ENCODE measurements around the gene CEP83. TPM values are rescaled to one million over a fixed set of nuclear protein-coding genes. Genes with fewer than 3 reads are reported as not detected.

Gene CEP83
- total and polyA plus RNA-seq, 9 of the 15 experiments (the other 6 are each of a cell fraction or from before 2014, with no cell fraction given) = 5.3 to 40.5 (median 31.3) TPM

DNA sequence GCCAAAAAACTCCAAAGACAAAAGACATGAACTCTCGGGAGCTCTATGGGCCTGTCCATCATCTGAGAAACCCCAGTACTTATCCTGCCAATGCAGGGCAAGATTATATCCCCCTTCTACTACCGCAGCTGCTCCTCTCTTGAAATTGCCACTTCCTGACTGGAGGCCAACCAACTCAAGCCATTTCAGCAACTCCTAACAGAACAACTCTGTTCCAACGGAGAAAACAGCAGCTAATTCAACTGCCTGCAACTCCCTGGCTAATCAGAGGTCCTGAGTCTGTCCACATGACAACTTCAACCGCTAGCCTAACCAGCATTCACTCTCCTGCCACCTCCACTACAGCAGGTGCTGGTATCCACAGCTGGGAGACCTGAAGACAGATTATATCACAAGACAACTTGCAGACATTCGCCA is 24.1 kb downstream of the CEP83 start:
- H3K79me2 ChIP-seq (ENCODE audit: control insufficient read depth, insufficient read depth, low read length) = peaks cover 75% of the 10 kb centered on the region
- peaks cover 2% of the 10 kb centered on the region for H3K9me3 ChIP-seq (replicated peaks; ENCODE audit: control insufficient read depth, insufficient read depth, low read depth, low read length)
- no peaks in the 10 kb centered on the region for H3K27me3 ChIP-seq (ENCODE audit: control insufficient read depth in 2 of 2, insufficient read depth in 2 of 2, low read length in 2 of 2)
- no peak overlapping the region for H2AFZ ChIP-seq (ENCODE audit: low read depth, low read length)
- ChIA-PET POLR2A (no interaction called here), CTCF (ENCODE audit: low intra/inter-chr PET ratio) (no interaction called here)
- peak; percentile 69 for FAIRE-seq
- no peak overlapping the region for H3K27ac ChIP-seq (ENCODE audit: extremely low read depth, low read depth, low read length)
- BruUV-seq (replicated peaks) = no TSS peak
- no peak overlapping the region for H3K4me2 ChIP-seq (ENCODE audit: insufficient read depth, low read length)
- ATAC-seq = no peak; the same call in 2 of the 3 replicates
- DNase-seq (ENCODE audit: extremely low read depth in 1 of 4, low spot score in 3 of 4) = no peak
- peaks cover 8% of the 10 kb centered on the region; the same call in 1 of the 3 replicates for H3K36me3 ChIP-seq (ENCODE audit: control insufficient read depth, insufficient read depth, low read length)
- in situ Hi-C loops (cut with MboI) (no loop called here), intact Hi-C loops (cut with micrococcal nuclease) (no loop called here)
- no peaks in the 10 kb centered on the region for H4K20me1 ChIP-seq (replicated peaks; ENCODE audit: control insufficient read depth, insufficient read depth, low read length)
- H3K9ac ChIP-seq (ENCODE audit: insufficient read depth in 1 of 2, low read depth in 2 of 2, low read length in 2 of 2) = no peak overlapping the region
- no peak overlapping the region for H3K4me3 ChIP-seq
- TF ChIP-seq, protein P1, sequence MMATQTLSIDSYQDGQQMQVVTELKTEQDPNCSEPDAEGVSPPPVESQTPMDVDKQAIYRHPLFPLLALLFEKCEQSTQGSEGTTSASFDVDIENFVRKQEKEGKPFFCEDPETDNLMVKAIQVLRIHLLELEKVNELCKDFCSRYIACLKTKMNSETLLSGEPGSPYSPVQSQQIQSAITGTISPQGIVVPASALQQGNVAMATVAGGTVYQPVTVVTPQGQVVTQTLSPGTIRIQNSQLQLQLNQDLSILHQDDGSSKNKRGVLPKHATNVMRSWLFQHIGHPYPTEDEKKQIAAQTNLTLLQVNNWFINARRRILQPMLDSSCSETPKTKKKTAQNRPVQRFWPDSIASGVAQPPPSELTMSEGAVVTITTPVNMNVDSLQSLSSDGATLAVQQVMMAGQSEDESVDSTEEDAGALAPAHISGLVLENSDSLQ (IDR thresholded peaks at IDR 0.05) = peak; percentile 24; the same call in 1 of the 2 replicates
- TF ChIP-seq, protein P2, sequence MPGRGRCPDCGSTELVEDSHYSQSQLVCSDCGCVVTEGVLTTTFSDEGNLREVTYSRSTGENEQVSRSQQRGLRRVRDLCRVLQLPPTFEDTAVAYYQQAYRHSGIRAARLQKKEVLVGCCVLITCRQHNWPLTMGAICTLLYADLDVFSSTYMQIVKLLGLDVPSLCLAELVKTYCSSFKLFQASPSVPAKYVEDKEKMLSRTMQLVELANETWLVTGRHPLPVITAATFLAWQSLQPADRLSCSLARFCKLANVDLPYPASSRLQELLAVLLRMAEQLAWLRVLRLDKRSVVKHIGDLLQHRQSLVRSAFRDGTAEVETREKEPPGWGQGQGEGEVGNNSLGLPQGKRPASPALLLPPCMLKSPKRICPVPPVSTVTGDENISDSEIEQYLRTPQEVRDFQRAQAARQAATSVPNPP (IDR thresholded peaks at IDR 0.05; ENCODE audit: borderline replicate concordance, insufficient read depth, insufficient read length) = no peak
- no peaks in the 10 kb centered on the region for H3K9me1 ChIP-seq (ENCODE audit: control insufficient read depth, insufficient read depth, low read length)
- H3K4me1 ChIP-seq (replicated peaks in 1 of 2; ENCODE audit: control insufficient read depth in 2 of 2, insufficient read depth in 2 of 2, low read length in 2 of 2) = no peaks in the 10 kb centered on the region; a peak in 1 of 5 replicates
- 29% methylated on average over 5 of the region's 5 CpGs for WGBS (ENCODE audit: insufficient coverage, low coverage, missing lambda C conversion rate)

DNA sequence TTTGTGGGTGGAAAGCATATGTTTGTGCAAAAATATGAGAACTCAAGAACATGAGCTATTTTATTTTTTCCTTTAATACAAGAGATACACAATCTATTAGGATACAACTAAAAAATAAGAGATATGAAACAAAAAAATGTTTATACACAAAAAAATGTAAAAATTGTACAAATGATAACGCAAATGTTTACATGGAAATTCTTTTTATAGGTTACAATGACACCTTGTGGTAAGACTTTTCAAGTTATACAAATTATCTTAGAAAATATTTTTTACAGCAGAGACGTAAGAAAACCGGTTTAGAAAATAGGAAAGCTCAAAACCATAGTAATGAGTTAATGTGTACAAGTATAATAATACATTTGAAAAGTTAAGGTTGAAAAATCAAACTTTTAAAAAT is 25.5 kb downstream of the CEP83 start:
- intact Hi-C loops (cut with micrococcal nuclease) (no loop called here), in situ Hi-C loops (cut with MboI) (no loop called here)
- Histone ChIP-seq H2AFZ (ENCODE audit: low read depth, low read length) (no peak overlapping the region), H3K36me3 (ENCODE audit: control insufficient read depth, insufficient read depth, low read length) (peaks cover 8% of the 10 kb centered on the region; the same call in 1 of the 3 replicates), H3K4me1 (replicated peaks in 1 of 2; ENCODE audit: control insufficient read depth in 2 of 2, insufficient read depth in 2 of 2, low read length in 2 of 2) (no peaks in the 10 kb centered on the region; a peak in 1 of 5 replicates), H3K79me2 (ENCODE audit: control insufficient read depth, insufficient read depth, low read length) (peaks cover 74% of the 10 kb centered on the region), H3K9me1 (ENCODE audit: control insufficient read depth, insufficient read depth, low read length) (no peaks in the 10 kb centered on the region), H3K9ac (ENCODE audit: insufficient read depth in 1 of 2, low read depth in 2 of 2, low read length in 2 of 2) (no peak overlapping the region), H4K20me1 (replicated peaks; ENCODE audit: control insufficient read depth, insufficient read depth, low read length) (no peaks in the 10 kb centered on the region), H3K4me3 (no peak overlapping the region), H3K27ac (ENCODE audit: extremely low read depth, low read depth, low read length) (no peak overlapping the region), H3K9me3 (replicated peaks; ENCODE audit: control insufficient read depth, insufficient read depth, low read depth, low read length) (peaks cover 12% of the 10 kb centered on the region), H3K4me2 (ENCODE audit: insufficient read depth, low read length) (no peak overlapping the region), H3K27me3 (ENCODE audit: control insufficient read depth in 2 of 2, insufficient read depth in 2 of 2, low read length in 2 of 2) (no peaks in the 10 kb centered on the region)
- WGBS (ENCODE audit: insufficient coverage, low coverage, missing lambda C conversion rate) = 93% methylated on average over 3 of the region's 3 CpGs
- DNase-seq (ENCODE audit: extremely low read depth in 1 of 4, low spot score in 3 of 4) (no peak), ATAC-seq (no peak), FAIRE-seq (no peak)
- CTCF ChIA-PET (ENCODE audit: low intra/inter-chr PET ratio) = no interaction called here
- POLR2A ChIA-PET = no interaction called here
- TF ChIP-seq SAFB2 (IDR thresholded peaks at IDR 0.05; ENCODE audit: borderline replicate concordance, low read depth, low read length, severe bottlenecking) (no peak), RAD21 (CRISPR knock-in tag; conservative IDR thresholded peaks at IDR 0.05 in 1 of 2, IDR thresholded peaks at IDR 0.05 in 1 of 2) (0 out of 4 replicates have a peak, but pooled peaks of 1 of the 2 experiments have one; percentile 22), CBFA2T2 (conservative IDR thresholded peaks at IDR 0.05) (no peak)
- TF ChIP-seq, protein P3, sequence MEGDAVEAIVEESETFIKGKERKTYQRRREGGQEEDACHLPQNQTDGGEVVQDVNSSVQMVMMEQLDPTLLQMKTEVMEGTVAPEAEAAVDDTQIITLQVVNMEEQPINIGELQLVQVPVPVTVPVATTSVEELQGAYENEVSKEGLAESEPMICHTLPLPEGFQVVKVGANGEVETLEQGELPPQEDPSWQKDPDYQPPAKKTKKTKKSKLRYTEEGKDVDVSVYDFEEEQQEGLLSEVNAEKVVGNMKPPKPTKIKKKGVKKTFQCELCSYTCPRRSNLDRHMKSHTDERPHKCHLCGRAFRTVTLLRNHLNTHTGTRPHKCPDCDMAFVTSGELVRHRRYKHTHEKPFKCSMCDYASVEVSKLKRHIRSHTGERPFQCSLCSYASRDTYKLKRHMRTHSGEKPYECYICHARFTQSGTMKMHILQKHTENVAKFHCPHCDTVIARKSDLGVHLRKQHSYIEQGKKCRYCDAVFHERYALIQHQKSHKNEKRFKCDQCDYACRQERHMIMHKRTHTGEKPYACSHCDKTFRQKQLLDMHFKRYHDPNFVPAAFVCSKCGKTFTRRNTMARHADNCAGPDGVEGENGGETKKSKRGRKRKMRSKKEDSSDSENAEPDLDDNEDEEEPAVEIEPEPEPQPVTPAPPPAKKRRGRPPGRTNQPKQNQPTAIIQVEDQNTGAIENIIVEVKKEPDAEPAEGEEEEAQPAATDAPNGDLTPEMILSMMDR (IDR thresholded peaks at IDR 0.05 in 2 of 3, conservative IDR thresholded peaks at IDR 0.05 in 1 of 3; ENCODE audit: insufficient read depth in 2 of 3, low read depth in 1 of 3, low read length in 3 of 3) = peak in 1 of 3 experiments; percentile 18; a peak in 1 of 6 replicates
- no TSS peak for BruUV-seq (replicated peaks)

Data from K562 (cell line).